A673 (cell line): ENCODE results near the gene NIT1. TPM values are rescaled to one million over a fixed set of nuclear protein-coding genes. Genes with fewer than 3 reads are reported as not detected.

Experiments used
- BruUV-seq: library from RNA; stranded (reverse); fragments of 400-500 nt; replicated peaks from 2 replicates; lab custom pipeline; 2021; lab: Mats Ljungman, UMichigan
- CTCF ChIA-PET: fragments of 300-600 bp; sonication (Branson Sonifier 250); formaldehyde crosslinking; loops from one replicate; lab custom pipeline; 2022; ENCODE audit warnings: antibody characterized with exemption; lab: Charles Lee
- POLR2A ChIA-PET: fragments of 300-600 bp; sonication (Branson Sonifier 250); formaldehyde crosslinking; loops from one replicate; lab custom pipeline; 2022; ENCODE audit warnings: antibody characterized with exemption; ENCODE audit not compliant: low non-redundant PET; lab: Charles Lee
- DNase-seq: peaks from one replicate; pipeline ENCODE4 v3.0.0-alpha.2; 2015; ENCODE audit warnings: low spot score
- H3K27ac ChIP-seq: fragments of 200-600 bp; sonication (generic); 2 replicates; pipeline ENCODE4 v1.5.1; 2016; ENCODE audit warnings: mixed run types, low read depth, mild to moderate bottlenecking, mixed read lengths, antibody characterized with exemption, low read length; ENCODE audit not compliant: poor library complexity, severe bottlenecking
- H3K27me3 ChIP-seq: fragments of 200-600 bp; sonication (generic); replicated peaks from 2 replicates; pipeline ENCODE4 v1.6.1; 2017; ENCODE audit warnings: mixed run types, low read depth, mild to moderate bottlenecking, mixed read lengths, antibody characterized with exemption, low read length; ENCODE audit not compliant: insufficient read depth, poor library complexity
- H3K36me3 ChIP-seq: fragments of 200-600 bp; sonication (generic); 2 replicates; pipeline ENCODE4 v1.6.1; 2016; ENCODE audit warnings: mixed run types, mild to moderate bottlenecking, mixed read lengths, antibody characterized with exemption, low read length; ENCODE audit not compliant: insufficient read depth, poor library complexity, severe bottlenecking
- H3K4me1 ChIP-seq: fragments of 200-600 bp; sonication (generic); 2 replicates; pipeline ENCODE4 v1.6.1; 2017; ENCODE audit warnings: mixed run types, mild to moderate bottlenecking, mixed read lengths, antibody characterized with exemption, low read length; ENCODE audit not compliant: insufficient read depth, poor library complexity, severe bottlenecking
- H3K4me3 ChIP-seq: fragments of 200-600 bp; sonication (generic); 2 replicates; pipeline ENCODE4 v1.5.1; 2016; ENCODE audit warnings: low read depth, mixed run types, mild to moderate bottlenecking, mixed read lengths, low read length; ENCODE audit not compliant: poor library complexity, severe bottlenecking
- H3K9me3 ChIP-seq: fragments of 200-600 bp; sonication (generic); 2 replicates; pipeline ENCODE4 v1.6.1; 2016; ENCODE audit warnings: mixed run types, low read depth, mild to moderate bottlenecking, mixed read lengths, antibody characterized with exemption, low read length; ENCODE audit not compliant: poor library complexity, severe bottlenecking
- CTCF ChIP-seq: fragments of 300-800, 200-600 bp; sonication (generic); conservative IDR thresholded peaks from 2 replicates; pipeline ENCODE4 v1.5.1; 2017; ENCODE audit warnings: low read depth, mild to moderate bottlenecking, antibody characterized with exemption, low read length, moderate library complexity, mixed read lengths
- EZH2 ChIP-seq: fragments of 200-600 bp; sonication (generic); IDR thresholded peaks from 2 replicates; pipeline ENCODE4 v1.6.1; 2017; ENCODE audit warnings: borderline replicate concordance, low read depth, mild to moderate bottlenecking, mixed read lengths, antibody characterized with exemption, low read length; ENCODE audit not compliant: poor library complexity, severe bottlenecking
- intact Hi-C: fragments of 100-400 bp; cut with micrococcal nuclease; formaldehyde crosslinking; loops from one replicate; pipeline ENCODE4 v1.10.0; 2022; ENCODE audit not compliant: unreplicated experiment
- total RNA-seq: library from RNA; stranded (reverse); gene quantifications from 2 replicates; pipeline ENCODE4 v1.2.3, GENCODE V29; 2021

Gene NIT1
- total RNA-seq, 1 experiment from 2014 or later: 29.3 TPM

- intact Hi-C loops: no loop called here
- CTCF ChIA-PET: no interaction called here
- H3K27ac ChIP-seq: no peak overlapping the region
- POLR2A ChIA-PET: no interaction called here
- DNase-seq: no peak
- H3K4me3 ChIP-seq: no peak overlapping the region
- no peaks in the 10 kb centered on the region for H3K27me3 ChIP-seq
- no peaks in the 10 kb centered on the region for H3K4me1 ChIP-seq
- no TSS peak for BruUV-seq
- no peaks in the 10 kb centered on the region for H3K9me3 ChIP-seq
- TF ChIP-seq EZH2 (no peak), CTCF (no peak)
- H3K36me3 ChIP-seq: no peaks in the 10 kb centered on the region
Observed at GRCh38 chr1:161082483-161082882, 35.4 kb upstream of the NIT1 start.

GRCh38 chr1:161082996-161083747, 34.7 kb upstream of the NIT1 start:
- CTCF ChIA-PET: no interaction called here
- Histone ChIP-seq H3K9me3 (no peaks in the 10 kb centered on the region), H3K4me1 (no peaks in the 10 kb centered on the region), H3K36me3 (no peaks in the 10 kb centered on the region), H3K4me3 (no peak overlapping the region), H3K27ac (no peak overlapping the region), H3K27me3 (no peaks in the 10 kb centered on the region)
- DNase-seq: no peak
- TF ChIP-seq CTCF (no peak), EZH2 (no peak)
- intact Hi-C loops: no loop called here
- no TSS peak for BruUV-seq
- POLR2A ChIA-PET: no interaction called here

GRCh38 chr1:161083748-161084596, 33.9 kb upstream of the NIT1 start:
- no peak overlapping the region for H3K4me3 ChIP-seq
- POLR2A ChIA-PET: interaction anchor here (0.7 kb wide), 1 partner anchor 14 kb away, joined by 5 read pairs; no protein-coding TSS in a partner anchor
- TF ChIP-seq CTCF: no peak
- no peak for TF ChIP-seq EZH2
- H3K27me3 ChIP-seq: no peaks in the 10 kb centered on the region
- H3K27ac ChIP-seq: no peak overlapping the region
- H3K4me1 ChIP-seq: no peaks in the 10 kb centered on the region
- no peaks in the 10 kb centered on the region for H3K9me3 ChIP-seq
- intact Hi-C loops: no loop called here
- DNase-seq: no peak
- CTCF ChIA-PET: no interaction called here
- BruUV-seq: no TSS peak
- no peaks in the 10 kb centered on the region for H3K36me3 ChIP-seq
